Retina (tissue), 1 donor: ENCODE measurements around the gene CRISP1.
"Not testable (repeated sequence)": the region's sequence is repeated elsewhere in the genome, so short reads cannot be mapped to it uniquely, and the experiment has no call there.

Source experiments
- DNase-seq: peaks from one replicate; pipeline ENCODE4 v3.0.0-alpha.2; 2016

CRISP1 gene

GRCh38 chr6:49839957-49840356 lies 26.4 kb downstream of the CRISP1 start:
- no peak for DNase-seq

GRCh38 chr6:49839162-49839561 lies 27.2 kb downstream of the CRISP1 start:
- DNase-seq = no peak

- no peak for DNase-seq
These were observed 31.2 kb downstream of the CRISP1 start for GRCh38 chr6:49835140-49835539.

GRCh38 chr6:49833386-49833785 lies 32.9 kb downstream of the CRISP1 start:
- no peak for DNase-seq

GRCh38 chr6:49826743-49827406 lies 39.5 kb downstream of the CRISP1 start:
- no peak for DNase-seq

- DNase-seq = no peak
These were observed 51.2 kb downstream of the CRISP1 start for GRCh38 chr6:49815166-49815565.

GRCh38 chr6:49813248-49813647 lies 53.1 kb downstream of the CRISP1 start:
- DNase-seq = no peak

GRCh38 chr6:49806145-49806544 lies 60.2 kb downstream of the CRISP1 start:
- no peak for DNase-seq

- no peak for DNase-seq
These were observed 61.1 kb downstream of the CRISP1 start for GRCh38 chr6:49805246-49805645.

GRCh38 chr6:49801525-49801924 lies 64.8 kb downstream of the CRISP1 start:
- no peak for DNase-seq

- no peak for DNase-seq
These were observed 67.2 kb downstream of the CRISP1 start for GRCh38 chr6:49799090-49799489.

GRCh38 chr6:49796842-49797455 lies 69.4 kb downstream of the CRISP1 start:
- not testable (repeated sequence) for DNase-seq

- DNase-seq = no peak
These were observed 76.0 kb downstream of the CRISP1 start for GRCh38 chr6:49790341-49790740.

- no peak for DNase-seq
These were observed 79.2 kb downstream of the CRISP1 start, which contains the start of gene PGK2 for GRCh38 chr6:49787176-49787575. Gene PGK2, minus strand, starts transcription at chr6:49787285. Its CDS starts 98 bp downstream, at chr6:49787187.

GRCh38 chr6:49784272-49784671 lies 82.1 kb downstream of the CRISP1 start:
- DNase-seq = no peak
